Right cardiac atrium (tissue), 5 donors: ENCODE measurements around the gene NSD2. TPM values are rescaled to one million over a fixed set of nuclear protein-coding genes. Genes with fewer than 3 reads are reported as not detected.

Experiments
- ATAC-seq, 2 donors: fragments of 200-7000 bp; cut with Tn5 transposase; one replicate each; pipeline versions ENCODE4 v1.8.0 to v1.9.1; 2020; ENCODE audit warnings: moderate library complexity in 2 of 2, mild to moderate bottlenecking in 1 of 2
- DNase-seq, 3 donors: peaks; one replicate each; pipeline ENCODE4 v3.0.0-alpha.2; 2020
- H3K27ac ChIP-seq: one replicate; pipeline ENCODE4 v1.5.1; 2013; ENCODE audit warnings: mild to moderate bottlenecking, low read length, control low read depth, moderate library complexity
- H3K27me3 ChIP-seq: one replicate; pipeline ENCODE4 v1.6.1; 2013; ENCODE audit not compliant: control insufficient read depth, insufficient read depth
- H3K4me1 ChIP-seq: one replicate; pipeline ENCODE4 v1.6.1; 2013; ENCODE audit warnings: low read length; ENCODE audit not compliant: control insufficient read depth, insufficient read depth
- H3K4me3 ChIP-seq: one replicate; pipeline ENCODE4 v1.5.1; 2013; ENCODE audit warnings: low read length, control low read depth
- H3K9me3 ChIP-seq: one replicate; pipeline ENCODE4 v1.6.1; 2013; ENCODE audit warnings: low read length; ENCODE audit not compliant: control insufficient read depth
- WGBS: extraction: QIAGEN DNeasy Blood & Tissue Kit; methylation state at CpG from one replicate; pipeline ENCODE4 v1.1.7; 2013; 5-methylcytosine and 5-hydroxymethylcytosine counted together
- intact Hi-C, 4 donors: fragments of 100-400 bp; cut with DNase I; formaldehyde crosslinking; loops; one replicate each; pipeline versions ENCODE4 v1.11.0 to v1.14.0; 2022 to 2023
- polyA plus RNA-seq: library from polyadenylated mRNA; stranded (reverse); fragments of 200-250 nt; gene quantifications from one replicate; pipeline ENCODE4 v1.2.3, GENCODE V29; 2013
- total RNA-seq, 4 donors: library from RNA; stranded (reverse); fragmentation: NEBNext Ultra II Directional; extraction: Animal tissue kit (Norgen Biotek cat#: 25700); gene quantifications; one replicate each; pipeline ENCODE4 v1.2.1, GENCODE V29; 2021
- donor health status: healthy with polysubstance abuse.
- donor health status: DM: no; HTN: yes; CAD: no.
- donor health status: DM: no; HTN: no; CAD: no.
- donor health status: DM: no; HTN: yes; CAD: no; lungs with severe emphysema.
- donor health status: DM: yes; HTN: yes; CAD: no.

NSD2 gene
- total and polyA plus RNA-seq, 5 donors = 10.8 to 52.0 (median 44.6) TPM

DNA sequence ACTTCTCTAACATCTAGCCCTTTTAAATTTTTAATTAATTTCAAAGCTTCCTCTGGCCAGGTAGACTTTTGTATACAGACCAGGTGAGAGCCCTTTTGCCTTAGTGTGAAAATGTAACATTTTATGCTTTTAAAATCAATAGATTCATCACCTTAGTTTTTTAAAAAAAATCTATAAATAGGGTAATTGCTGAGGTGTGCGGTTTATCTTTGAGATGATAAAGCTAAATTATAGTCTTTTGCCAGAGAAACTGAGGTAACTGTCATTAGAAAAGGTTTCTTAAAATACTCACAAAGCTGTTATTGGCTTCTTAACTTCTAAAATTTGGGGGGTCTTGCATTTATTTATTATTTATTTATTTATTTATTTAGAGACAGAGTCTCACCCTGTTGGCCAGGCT lies 74.7 kb downstream of the NSD2 start:
- no peaks in the 10 kb centered on the region for H3K27me3 ChIP-seq
- no peak overlapping the region for H3K4me3 ChIP-seq
- DNase-seq (no peak), ATAC-seq (no peak)
- WGBS = 99% methylated on average over 1 of the region's 1 CpG
- intact Hi-C loops = no loop called here
- no peaks in the 10 kb centered on the region for H3K9me3 ChIP-seq
- no peak overlapping the region for H3K27ac ChIP-seq
- H3K4me1 ChIP-seq = no peaks in the 10 kb centered on the region

DNA sequence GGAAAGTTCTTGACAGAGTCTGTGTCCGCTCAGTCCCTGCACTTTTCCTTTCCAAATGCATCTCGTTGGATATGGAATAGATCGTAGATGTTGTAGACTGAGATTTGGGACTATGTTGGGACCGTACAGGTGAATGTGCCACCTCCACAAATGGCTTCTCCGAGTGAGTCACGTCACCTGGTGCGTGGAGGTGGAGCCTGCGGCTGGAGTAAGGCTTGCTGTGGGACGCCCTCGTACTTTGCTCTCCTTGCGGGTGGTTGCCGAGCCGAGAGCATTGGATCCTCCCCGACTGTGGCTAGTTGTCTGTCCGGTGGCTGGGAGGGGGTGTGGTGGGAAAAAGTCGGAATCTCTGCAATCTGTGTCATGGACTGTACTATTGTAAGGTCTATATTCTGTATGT lies 77.0 kb downstream of the NSD2 start:
- no peak overlapping the region for H3K4me3 ChIP-seq

DNA sequence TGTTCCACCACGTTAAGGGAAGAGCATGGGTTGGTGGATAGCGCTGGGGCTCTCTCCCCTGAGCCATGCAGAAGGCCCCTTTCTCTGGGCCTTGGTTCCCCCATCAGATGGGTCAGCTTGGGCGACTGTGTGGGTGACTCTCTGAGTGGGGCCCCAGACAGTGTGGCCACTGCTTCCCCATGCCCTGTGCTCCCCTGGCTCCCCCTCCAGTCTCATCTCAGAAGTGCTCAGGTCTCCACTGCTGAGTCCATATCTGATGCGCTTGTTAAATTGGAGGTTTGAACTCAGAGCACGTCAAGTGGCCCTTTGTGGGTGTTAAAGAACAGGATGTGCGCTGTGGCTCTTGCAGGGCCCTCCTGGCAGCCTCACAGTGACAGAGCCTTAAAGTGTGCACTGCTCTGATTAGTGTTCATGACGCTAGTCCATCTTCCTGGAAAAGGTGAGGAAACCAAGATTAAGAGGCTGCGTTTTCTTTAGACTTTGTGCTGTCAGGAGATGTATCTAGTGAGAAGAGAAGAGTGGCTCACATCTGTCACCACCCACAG lies 77.8 kb downstream of the NSD2 start:
- intact Hi-C loops = no loop called here
- Histone ChIP-seq H3K9me3 (no peaks in the 10 kb centered on the region), H3K4me1 (no peaks in the 10 kb centered on the region), H3K4me3 (no peak overlapping the region), H3K27me3 (no peaks in the 10 kb centered on the region), H3K27ac (no peak overlapping the region)
- 82% methylated on average over 8 of the region's 8 CpGs for WGBS
- DNase-seq (no peak), ATAC-seq (peak; percentile 13 to 68)

More for the DNA sequence above, 77.0 kb downstream of the NSD2 start:
- intact Hi-C loops = no loop called here
- no peak overlapping the region for H3K27ac ChIP-seq
- 95% methylated on average over 16 of the region's 16 CpGs for WGBS
- no peaks in the 10 kb centered on the region for H3K27me3 ChIP-seq
- H3K4me1 ChIP-seq = no peaks in the 10 kb centered on the region
- DNase-seq (no peak), ATAC-seq (no peak)
- H3K9me3 ChIP-seq = no peaks in the 10 kb centered on the region

DNA sequence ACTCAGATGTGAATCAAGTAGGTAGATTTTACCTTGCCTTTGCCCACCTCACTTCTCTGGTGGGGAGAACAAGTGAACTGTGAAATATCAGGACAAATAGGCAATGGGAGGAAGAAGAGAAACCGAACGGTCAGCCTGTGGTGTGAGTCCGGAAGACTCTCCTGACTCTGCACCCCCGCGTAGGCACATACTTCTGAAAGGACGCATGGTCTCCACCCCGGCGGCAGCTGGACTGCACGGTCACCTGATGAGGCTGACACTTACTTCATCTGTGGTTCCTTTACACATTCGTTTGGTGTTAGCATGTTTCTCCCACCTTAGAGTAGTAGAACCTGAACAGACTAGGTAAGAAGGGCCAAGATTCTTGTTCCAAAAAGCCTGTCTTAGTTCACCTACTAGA lies 79.2 kb downstream of the NSD2 start:
- WGBS = 85% methylated on average over 10 of the region's 10 CpGs
- intact Hi-C loops = no loop called here
- H3K27ac ChIP-seq = no peak overlapping the region
- H3K9me3 ChIP-seq = no peaks in the 10 kb centered on the region
- ATAC-seq (no peak), DNase-seq (no peak)
- H3K4me1 ChIP-seq = no peaks in the 10 kb centered on the region
- H3K27me3 ChIP-seq = no peaks in the 10 kb centered on the region
- H3K4me3 ChIP-seq = no peak overlapping the region

DNA sequence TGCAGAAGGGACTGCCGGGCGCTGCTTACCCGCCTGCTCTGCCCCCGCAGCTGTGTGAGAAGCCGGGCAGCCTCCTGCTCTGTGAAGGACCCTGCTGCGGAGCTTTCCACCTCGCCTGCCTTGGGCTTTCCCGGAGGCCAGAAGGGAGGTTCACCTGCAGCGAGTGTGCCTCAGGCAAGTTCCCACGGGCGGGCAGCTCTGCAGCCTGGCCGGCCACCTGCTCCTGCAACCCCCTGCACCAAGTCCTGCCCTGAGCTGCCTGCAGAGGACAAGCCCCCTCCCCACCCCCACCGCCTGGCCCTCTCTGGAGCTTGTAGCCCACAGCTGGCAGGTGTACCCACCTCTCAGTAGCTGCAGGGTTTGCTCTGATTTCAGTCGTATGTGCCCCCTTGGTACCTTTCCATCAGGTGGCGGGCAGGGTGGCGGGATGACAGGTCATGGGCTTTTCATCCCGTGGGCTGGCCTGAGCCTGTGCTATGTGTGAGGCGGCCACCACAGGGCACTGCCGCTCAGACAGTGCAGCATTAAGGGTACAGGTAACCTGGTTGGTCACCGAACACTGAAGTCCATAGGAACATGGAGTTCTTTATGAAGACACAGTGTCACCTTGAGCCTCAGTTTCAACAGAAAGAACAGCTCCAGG lies 81.0 kb downstream of the NSD2 start:
- Histone ChIP-seq H3K27me3 (no peaks in the 10 kb centered on the region), H3K9me3 (no peaks in the 10 kb centered on the region), H3K4me1 (no peaks in the 10 kb centered on the region), H3K4me3 (no peak overlapping the region), H3K27ac (no peak overlapping the region)
- intact Hi-C loops = no loop called here
- ATAC-seq (peak in 1 of 2 donors; percentile 15), DNase-seq (no peak)
- WGBS = 95% methylated on average over 20 of the region's 20 CpGs

DNA sequence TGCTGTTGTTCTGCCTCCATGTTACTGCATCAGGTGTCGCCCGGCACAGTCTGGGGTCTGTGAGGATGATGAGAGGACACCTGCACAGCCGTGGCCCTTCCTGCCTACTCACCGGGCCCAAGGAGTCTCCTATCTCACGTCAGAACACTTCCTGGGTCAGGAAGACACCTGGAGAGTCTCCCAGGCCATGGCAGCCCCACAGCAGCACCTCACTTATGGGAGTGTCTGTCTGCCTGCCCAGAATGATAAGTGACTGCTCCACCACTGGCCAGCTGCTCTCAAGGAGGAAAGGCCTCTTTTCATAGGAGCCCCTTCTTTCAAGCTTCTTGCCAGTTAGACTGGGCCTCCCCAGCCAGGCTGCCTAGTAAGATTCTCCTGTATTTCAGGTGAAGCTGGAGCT lies 81.5 kb downstream of the NSD2 start:
- WGBS = 77% methylated on average over 5 of the region's 5 CpGs
- H3K9me3 ChIP-seq = no peaks in the 10 kb centered on the region
- no peaks in the 10 kb centered on the region for H3K27me3 ChIP-seq
- H3K4me1 ChIP-seq = no peaks in the 10 kb centered on the region
- intact Hi-C loops = no loop called here
- DNase-seq (no peak), ATAC-seq (no peak)
- H3K4me3 ChIP-seq = no peak overlapping the region
- H3K27ac ChIP-seq = no peak overlapping the region

DNA sequence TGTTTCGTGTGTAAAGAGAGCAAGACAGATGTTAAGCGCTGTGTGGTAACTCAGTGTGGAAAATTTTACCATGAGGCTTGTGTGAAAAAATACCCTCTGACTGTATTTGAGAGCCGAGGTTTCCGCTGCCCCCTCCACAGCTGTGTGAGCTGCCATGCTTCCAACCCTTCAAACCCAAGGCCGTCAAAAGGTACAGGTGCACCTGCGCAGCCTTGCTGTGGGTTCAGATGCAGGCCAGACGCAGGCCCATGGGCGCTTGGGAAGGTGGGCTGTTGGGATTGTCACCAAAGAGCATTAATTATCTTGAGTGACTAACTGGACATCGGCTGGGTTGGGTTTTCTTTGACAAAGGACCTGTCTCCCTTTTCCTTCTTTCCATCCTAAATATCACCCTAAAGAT lies 82.1 kb downstream of the NSD2 start:
- no peak overlapping the region for H3K4me3 ChIP-seq
- H3K27me3 ChIP-seq = no peaks in the 10 kb centered on the region
- no peaks in the 10 kb centered on the region for H3K9me3 ChIP-seq
- no peak overlapping the region for H3K27ac ChIP-seq
- ATAC-seq = no peak
- no peak for DNase-seq
- intact Hi-C loops = no loop called here
- WGBS = 96% methylated on average over 9 of the region's 9 CpGs
- no peaks in the 10 kb centered on the region for H3K4me1 ChIP-seq

DNA sequence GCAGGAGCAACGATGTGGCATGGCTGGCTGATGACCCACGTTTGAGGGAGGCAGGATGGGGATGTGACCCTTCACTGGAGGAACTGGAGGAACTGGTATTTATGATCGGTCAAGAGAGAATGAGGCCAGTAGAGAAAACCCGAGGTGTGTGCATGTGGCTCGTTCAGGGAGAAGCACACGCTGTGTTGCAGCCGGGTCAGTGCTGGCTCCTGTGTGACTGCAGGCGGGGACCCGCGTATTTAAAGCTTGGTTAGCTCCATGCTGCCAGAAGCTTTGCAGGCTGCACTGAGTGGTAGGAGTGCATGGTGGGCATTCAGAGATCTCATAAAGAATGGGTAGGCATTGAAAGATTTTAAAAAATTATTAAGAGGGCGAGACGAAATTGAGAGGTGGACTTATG lies 85.4 kb downstream of the NSD2 start:
- ATAC-seq = no peak
- intact Hi-C loops = no loop called here
- no peak for DNase-seq
- peaks cover 4% of the 10 kb centered on the region for H3K4me1 ChIP-seq
- no peak overlapping the region for H3K4me3 ChIP-seq
- no peaks in the 10 kb centered on the region for H3K9me3 ChIP-seq
- no peak overlapping the region for H3K27ac ChIP-seq
- WGBS = 93% methylated on average over 12 of the region's 12 CpGs
- H3K27me3 ChIP-seq = no peaks in the 10 kb centered on the region

DNA sequence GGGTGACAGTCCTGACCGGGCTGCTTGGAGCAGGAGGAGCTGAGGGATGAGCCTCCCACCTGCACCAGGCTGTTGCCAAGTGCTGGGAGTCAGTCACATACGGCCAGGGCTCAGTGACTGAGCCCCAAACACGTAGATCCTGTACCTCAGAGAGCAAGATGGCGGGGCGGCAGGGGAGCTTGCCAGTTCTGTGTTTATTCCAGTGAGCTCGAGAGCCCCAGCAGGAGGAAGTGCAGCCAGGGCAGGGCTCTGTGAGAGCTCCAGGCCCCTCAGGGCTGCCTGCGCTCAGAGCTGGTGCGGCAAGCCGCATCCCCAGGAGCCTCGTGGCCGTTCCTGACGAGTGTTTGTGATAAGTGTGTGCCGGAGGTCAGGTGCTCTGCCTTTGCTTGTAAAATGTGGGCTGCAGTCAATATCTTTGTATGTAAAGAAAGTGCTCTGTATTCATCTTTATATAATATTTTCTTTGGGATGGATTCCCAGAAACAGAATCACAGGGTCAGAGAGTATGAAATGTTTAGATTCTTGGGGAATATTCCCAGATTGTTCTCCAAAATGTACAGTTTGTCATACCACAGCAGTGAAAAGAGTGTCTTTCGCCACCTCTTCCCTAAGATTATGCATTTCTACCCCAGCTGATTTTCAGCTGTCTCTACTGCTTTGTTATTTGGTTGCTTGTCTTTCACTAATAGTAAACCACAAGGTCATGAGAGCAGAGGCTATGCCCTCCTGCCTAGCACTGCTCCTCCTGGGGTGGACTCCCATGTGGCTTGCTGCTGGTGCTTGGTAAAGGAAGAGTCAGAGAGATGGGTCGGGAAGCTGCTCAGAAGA lies 87.3 kb downstream of the NSD2 start:
- no peak overlapping the region for H3K4me3 ChIP-seq
- no peak overlapping the region for H3K27ac ChIP-seq
- intact Hi-C loops = no loop called here
- no peaks in the 10 kb centered on the region for H3K9me3 ChIP-seq
- 74% methylated on average over 15 of the region's 15 CpGs for WGBS
- peaks cover 4% of the 10 kb centered on the region for H3K4me1 ChIP-seq
- H3K27me3 ChIP-seq = no peaks in the 10 kb centered on the region
- DNase-seq (no peak), ATAC-seq (peak; percentile 46 to 52)

DNA sequence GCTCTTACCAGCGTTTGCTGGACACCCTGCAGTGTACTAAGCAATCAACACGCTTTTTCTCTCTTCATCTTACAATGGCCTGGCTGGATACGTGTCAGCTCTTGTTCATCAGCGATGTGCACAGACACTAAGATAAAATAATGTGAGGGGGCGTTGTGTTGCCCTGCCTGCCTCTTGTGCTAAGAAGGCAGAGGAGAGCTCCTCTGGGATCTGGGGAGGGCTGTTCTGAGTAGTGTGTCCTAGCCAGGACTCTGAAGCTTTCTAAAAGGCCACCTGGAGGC lies 87.9 kb downstream of the NSD2 start:
- no peak for DNase-seq
- intact Hi-C loops = no loop called here
- no peaks in the 10 kb centered on the region for H3K9me3 ChIP-seq
- WGBS = 75% methylated on average over 5 of the region's 5 CpGs
- peaks cover 4% of the 10 kb centered on the region for H3K4me1 ChIP-seq
- no peak for ATAC-seq
- H3K4me3 ChIP-seq = no peak overlapping the region
- no peaks in the 10 kb centered on the region for H3K27me3 ChIP-seq
- H3K27ac ChIP-seq = no peak overlapping the region

DNA sequence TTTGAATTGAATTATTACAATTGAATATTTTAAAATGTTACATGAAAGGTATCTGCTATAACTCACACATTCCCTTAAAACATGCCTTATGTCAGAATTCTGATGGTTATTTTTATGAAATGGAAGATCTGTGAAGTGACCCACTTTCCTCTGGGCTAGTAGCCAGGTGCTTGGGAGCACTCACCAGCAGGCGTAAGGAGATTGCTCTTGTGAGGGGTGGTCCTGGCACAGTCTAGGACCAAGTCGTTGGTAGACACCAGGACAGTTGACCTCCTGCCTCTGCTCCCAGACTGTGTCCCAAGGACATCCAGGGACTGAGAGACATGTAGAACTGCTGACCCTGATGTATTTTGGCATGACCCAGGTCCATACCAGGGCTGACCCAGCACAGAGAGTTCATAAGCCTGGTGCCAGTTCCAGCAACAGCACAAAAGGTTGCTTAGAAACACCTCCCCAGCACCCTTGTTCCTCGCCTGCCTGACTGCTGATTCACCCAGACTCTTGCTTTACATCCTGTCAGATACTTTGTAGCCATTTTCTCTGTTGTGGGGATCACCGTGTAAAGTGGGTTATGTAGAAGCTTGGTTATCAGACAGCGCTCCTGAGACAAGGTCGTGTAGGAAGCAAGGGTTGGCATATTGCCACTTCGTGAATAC lies 89.1 kb downstream of the NSD2 start:
- H3K27ac ChIP-seq = no peak overlapping the region
- intact Hi-C loops = no loop called here
- no peaks in the 10 kb centered on the region for H3K27me3 ChIP-seq
- ATAC-seq (peak; percentile 39 to 56), DNase-seq (no peak)
- WGBS = 55% methylated on average over 7 of the region's 7 CpGs
- no peak overlapping the region for H3K4me3 ChIP-seq
- H3K9me3 ChIP-seq = no peaks in the 10 kb centered on the region
- peaks cover 4% of the 10 kb centered on the region for H3K4me1 ChIP-seq
